Hepatic stellate cell (primary cell): Measurements from ENCODE around the gene BTBD9.
"Not testable (repeated sequence)": the region's sequence is repeated elsewhere in the genome, so short reads cannot be mapped to it uniquely, and the experiment has no call there.

Source experiments
- DNase-seq: peaks from one replicate; pipeline ENCODE4 v3.0.0; 2011; ENCODE audit warnings: low spot score

Gene BTBD9

GRCh38 chr6:38144365-38144945 is 495.3 kb downstream of the BTBD9 start:
- DNase-seq, result no peak

- no peak for DNase-seq
These were observed 496.3 kb downstream of the BTBD9 start for GRCh38 chr6:38143191-38144150.

DNA sequence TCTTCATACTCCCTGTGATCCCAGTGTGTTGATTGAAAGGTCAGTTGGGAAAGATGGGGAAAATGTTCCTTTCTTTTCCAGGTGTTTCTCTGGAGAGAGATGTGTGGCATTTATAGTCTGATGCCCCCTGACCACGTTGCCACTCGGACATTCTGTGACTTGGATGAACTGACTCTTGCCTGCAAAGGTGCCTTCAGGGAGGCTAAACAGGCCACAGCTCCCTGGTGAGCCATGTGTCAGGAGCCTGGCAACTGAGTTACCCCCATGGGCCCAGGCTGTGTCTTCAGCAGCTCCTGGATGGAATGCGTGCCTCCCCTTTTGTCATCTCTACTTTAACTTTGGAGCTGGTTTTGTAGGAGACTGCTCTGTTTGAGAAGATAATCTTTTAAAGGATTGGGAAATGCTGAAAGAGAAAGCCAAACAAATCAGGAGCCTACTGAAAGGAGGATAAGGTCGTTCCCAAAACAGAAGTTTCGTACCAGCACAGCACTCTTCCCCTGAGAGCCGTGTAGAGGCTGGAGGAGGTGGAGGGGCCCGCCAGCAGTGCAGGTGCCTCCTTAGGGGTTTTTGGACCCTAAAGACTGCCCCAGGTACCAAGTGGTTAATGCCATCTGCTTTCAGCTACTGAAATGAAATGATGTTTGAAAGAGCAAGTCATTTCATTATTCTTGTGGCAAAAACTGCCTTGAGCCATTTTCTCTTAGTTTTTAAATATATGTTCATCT is 497.4 kb downstream of the BTBD9 start:
- DNase-seq, result no peak

- no peak for DNase-seq
These were observed 498.0 kb downstream of the BTBD9 start for GRCh38 chr6:38141716-38142115.

DNA sequence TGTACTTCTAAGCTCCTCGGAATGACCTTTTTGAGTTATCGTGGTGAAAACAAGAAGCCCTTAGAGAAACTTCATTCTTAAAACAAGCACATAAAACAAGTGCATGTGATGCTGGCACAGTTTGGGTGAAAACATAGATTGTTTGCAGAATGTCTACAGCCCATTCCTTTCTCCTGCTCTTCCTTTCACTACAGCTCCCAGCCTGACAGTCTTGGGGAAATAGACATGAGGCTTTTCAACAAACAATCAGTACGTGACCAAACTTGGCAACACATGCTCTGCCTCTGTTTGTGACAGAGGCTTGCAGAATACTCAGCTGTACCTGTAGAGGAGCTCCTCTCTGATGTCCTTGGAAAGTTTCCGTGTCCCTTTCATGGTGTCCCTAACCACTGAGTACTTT is 498.6 kb downstream of the BTBD9 start:
- no peak for DNase-seq

- no peak for DNase-seq
These were observed 501.4 kb downstream of the BTBD9 start for GRCh38 chr6:38138374-38138773.

DNA sequence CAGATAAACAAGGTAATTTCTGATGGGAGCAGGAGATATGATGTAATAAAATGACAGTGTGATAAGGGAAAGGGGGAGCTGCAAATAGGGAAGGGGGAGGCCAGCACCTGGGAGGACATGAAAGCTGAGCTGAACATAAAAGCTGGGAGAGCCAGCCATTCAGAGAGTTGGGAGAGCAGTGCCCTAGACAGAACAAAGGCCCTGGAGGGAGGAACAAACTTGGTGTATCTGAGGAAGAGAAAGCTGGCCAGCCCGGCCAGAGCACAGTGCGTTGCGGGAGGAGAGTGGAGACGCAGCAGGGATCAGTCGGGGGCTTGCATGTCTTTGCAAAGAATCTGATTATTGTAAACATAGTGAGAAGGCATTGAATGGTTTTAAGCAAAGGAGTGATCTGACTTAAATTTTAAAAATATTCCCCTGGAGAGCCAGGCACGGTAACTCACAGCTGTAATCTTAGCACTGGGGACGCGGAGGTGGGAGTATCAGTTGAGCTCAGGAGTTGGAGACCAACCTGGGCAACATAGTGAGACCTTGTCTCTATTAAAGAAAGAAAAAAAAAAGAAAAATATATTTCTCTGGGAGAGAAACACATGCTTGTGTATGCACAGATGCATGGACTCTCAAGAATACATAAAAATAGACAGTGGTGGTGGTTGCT is 502.0 kb downstream of the BTBD9 start:
- DNase-seq, result no peak

- no peak for DNase-seq
These were observed 503.2 kb downstream of the BTBD9 start for GRCh38 chr6:38136547-38136946.

- no peak for DNase-seq
These were observed 505.0 kb downstream of the BTBD9 start for GRCh38 chr6:38134704-38135088.

DNA sequence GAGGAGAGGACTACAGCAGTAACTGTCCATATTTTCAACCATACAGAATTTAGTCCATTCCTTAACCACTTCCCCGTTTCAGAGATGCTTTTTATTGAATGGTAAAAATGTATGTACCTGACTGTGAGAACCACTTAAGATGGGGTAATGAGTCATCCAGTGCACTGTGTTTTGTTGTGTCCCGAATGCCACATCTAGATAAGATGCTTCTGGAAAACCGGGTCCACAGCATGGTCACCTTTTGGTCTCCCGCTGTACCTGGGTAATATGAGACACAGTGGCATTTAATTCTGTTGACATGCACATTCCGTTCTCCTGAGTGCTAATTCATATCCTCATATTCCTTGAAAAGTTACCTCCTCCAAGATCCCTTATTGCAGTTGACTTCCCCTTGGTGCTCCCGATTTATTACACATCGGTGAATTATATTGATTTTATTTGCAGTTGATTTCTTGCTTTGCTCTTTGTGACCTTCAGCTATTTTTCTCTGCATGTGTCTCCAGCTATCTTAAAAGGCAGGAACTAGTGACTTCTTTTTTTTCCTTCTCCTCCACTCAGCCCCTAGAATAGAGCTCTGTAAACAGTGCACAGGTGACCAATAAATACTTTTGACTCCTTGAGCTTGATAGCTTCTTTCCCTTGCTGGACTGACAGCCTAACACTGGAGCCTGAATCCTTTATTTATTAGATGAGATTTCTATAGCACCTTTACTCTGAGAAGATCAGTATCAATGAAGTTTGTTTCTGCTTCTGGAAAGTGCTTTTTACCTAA is 505.6 kb downstream of the BTBD9 start:
- no peak for DNase-seq

GRCh38 chr6:38131527-38131965 is 508.2 kb downstream of the BTBD9 start:
- DNase-seq, result peak; percentile 86

DNA sequence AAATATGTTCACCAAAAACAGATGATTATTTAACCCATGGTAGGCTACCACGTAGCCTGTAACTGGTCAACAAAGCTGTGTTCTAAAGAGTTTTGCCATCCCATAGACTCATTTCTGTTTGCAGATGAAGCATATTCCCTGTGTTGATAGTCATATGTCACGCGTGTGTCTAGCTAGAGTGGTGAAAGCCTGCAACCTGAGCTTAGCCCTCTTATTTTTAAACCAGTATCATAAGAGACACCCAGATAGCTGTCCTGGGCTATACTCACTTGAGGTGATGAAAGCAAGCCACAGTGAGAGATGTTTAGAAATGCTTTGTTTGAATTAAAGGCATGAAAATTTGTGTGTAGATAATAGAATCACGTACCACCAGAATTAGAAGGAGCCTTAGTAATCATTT is 512.4 kb downstream of the BTBD9 start:
- DNase-seq, result no peak

DNA sequence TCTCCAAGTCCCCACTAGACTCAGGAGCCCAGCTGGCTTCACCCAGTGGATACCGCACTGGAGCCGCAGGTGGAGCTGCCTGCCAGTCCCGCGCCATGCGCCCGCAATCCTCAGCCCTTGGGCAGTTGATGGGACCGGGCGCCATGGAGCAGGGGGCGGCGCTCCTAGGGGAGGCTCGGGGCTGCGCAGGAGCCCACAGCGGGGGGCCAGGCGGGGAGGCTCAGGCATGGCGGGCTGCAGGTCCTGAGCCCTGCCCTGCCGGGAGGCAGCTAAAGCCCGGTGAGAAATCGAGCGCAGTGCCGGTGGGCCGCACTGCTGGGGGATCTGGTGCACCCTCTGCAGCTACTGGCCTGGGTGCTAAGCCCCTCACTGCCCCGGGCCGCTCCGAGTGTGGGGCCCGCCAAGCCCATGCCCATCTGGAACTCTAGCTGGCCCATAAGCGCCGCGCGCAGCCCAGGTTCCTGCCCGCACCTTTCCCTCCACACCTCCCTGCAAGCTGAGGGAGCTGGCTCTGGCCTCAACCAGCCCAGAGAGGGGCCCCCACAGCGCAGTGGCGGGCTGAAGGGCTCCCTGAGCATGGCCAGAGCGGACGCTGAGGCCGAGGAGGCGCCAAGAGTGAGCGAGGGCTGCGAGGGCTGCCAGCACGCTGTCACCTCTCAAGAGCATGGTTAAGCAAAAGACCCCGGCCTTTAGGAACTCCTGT is 515.4 kb downstream of the BTBD9 start:
- DNase-seq, result not testable (repeated sequence)

DNA sequence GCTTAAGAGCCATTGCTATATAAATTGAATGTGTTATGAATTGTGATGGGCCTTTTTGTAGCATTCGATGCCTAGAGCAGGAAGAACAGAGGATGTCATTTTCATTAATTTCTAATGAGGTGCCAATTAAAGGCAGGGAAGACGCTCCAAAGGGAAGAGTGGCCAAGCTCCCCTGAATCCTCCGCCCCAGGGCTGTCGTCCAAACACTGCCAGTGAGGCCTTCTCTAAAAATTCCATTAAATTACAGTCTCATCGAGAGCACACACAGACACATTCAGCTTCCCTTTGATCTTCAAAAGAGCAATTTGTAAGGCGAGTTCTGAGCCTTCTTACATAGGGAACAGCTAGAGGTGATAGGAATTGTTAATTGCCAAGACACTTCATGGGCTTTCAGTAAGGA is 520.2 kb downstream of the BTBD9 start:
- DNase-seq, result no peak

DNA sequence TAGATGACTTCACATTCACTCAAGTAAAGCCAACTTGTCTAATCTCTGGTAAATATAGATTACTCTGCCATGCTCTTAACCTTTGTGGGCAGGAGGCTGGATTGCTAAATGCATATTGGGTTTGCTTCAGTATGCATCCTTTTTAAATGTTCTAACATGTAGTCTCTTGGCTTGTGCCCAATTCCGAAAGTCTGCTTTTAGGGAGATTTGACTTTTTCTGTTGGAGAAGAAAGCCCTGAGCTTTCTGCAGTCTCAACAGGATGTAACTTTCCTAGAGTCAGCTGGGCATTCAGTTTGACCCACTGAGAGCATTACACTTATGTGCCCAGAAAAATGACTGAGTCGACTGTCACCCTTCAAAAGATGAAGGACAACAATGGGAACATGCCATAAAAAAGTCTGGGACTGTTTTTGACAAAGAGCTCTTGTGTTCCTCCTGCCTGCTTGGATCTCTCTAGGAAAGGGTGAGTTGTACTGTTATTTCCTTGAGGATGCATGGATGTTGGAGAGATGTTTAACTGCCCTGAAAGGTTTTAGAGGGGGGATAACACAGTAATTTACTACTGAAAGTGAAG is 520.9 kb downstream of the BTBD9 start:
- DNase-seq, result no peak
